PFSK-1 (cell line): ENCODE results near the gene TCHP.

ENCODE experiments used
- POLR2AphosphoS5 ChIP-seq: IDR thresholded peaks from 2 replicates; pipeline ENCODE4 v1.6.1; 2012; ENCODE audit warnings: low read depth, mild to moderate bottlenecking, control low read depth, low read length, moderate library complexity
- REST ChIP-seq, 2 experiments: IDR thresholded peaks; 2 replicates each; pipeline versions ENCODE4 v1.6.1 to v1.8.0; 2011 to 2012; ENCODE audit warnings: low read depth in 2 of 2, low read length in 2 of 2, control low read depth in 1 of 2, inconsistent platforms in 1 of 2, mild to moderate bottlenecking in 1 of 2, moderate library complexity in 1 of 2; ENCODE audit not compliant: insufficient read depth in 1 of 2
- TAF1 ChIP-seq: IDR thresholded peaks from 2 replicates; pipeline ENCODE4 v1.6.1; 2012; ENCODE audit warnings: low read length, control low read depth, borderline replicate concordance; ENCODE audit not compliant: insufficient read depth

GRCh38 chr12:109914461-109914860 lies 14.4 kb downstream of the TCHP start:
- TF ChIP-seq TAF1 (no peak), POLR2AphosphoS5 (no peak), REST (IDR thresholded peaks at IDR 0.05; ENCODE audit: insufficient read depth in 1 of 2, low read depth in 2 of 2, low read length in 2 of 2) (no peak)
